ENCODE measurements around the gene ZSCAN2. TPM values are rescaled to one million over a fixed set of nuclear protein-coding genes. Genes with fewer than 3 reads are reported as not detected.

The ZSCAN2 gene
- total and polyA plus RNA-seq, 2 of the 8 experiments (the other 6 are each of a cell fraction or from before 2014, with no cell fraction given) = 23.6 to 52.4 TPM

- TF ChIP-seq CBX5 (IDR thresholded peaks at IDR 0.05; ENCODE audit: low read depth, low read length) (no peak), POLR2A (IDR thresholded peaks at IDR 0.05; ENCODE audit: control extremely low read depth in 1 of 2, low read depth in 2 of 2, low read length in 2 of 2) (no peak), ATF3 (IDR thresholded peaks at IDR 0.05; ENCODE audit: insufficient read depth, low read depth, low read length) (no peak), ASH2L (IDR thresholded peaks at IDR 0.05; ENCODE audit: low read length) (no peak)
These were observed 47.7 kb downstream of the ZSCAN2 start (continued) for GRCh38 chr15:84648539-84648938.

Measured in H1 (cell line).